ENCODE data around the gene CACNA2D3. TPM values are rescaled to one million over a fixed set of nuclear protein-coding genes. Genes with fewer than 3 reads are reported as not detected.

CACNA2D3 gene
- total and polyA plus RNA-seq, 2 experiments from 2014 or later, result 0.30 to 0.43 TPM

DNA sequence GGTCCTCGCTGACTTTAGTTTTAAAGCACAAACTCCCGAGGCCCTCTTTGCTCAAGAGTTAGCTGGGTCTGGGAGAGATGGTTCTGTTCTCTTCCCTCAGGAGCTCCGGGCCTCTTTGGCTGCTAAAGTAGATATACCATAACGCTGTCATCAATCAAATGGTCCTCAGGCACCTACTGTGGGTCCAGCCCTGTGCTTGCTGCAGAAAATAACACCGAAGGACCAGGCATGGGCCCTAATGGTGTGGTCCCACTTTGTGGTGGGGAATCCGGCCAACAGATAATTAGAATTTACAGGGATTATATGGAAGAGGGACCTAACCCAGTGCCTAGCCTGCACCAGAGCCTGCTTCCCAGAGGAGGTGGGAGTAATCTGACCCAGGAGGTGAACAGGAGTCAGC lies 458.1 kb downstream of the CACNA2D3 start:
- WGBS, 2 experiments (ENCODE audit: low coverage in 1 of 2, low lambda C conversion rate in 2 of 2, missing lambda C conversion rate in 2 of 2), result 62 to 63% methylated on average over 6 of the region's 6 CpGs
- Histone ChIP-seq H2AFZ (no peak overlapping the region), H3K4me1 (ENCODE audit: insufficient read depth) (no peaks in the 10 kb centered on the region), H4K20me1 (ENCODE audit: insufficient read depth) (no peaks in the 10 kb centered on the region), H3K27ac (no peak overlapping the region), H3K9me3 (ENCODE audit: low read depth) (no peaks in the 10 kb centered on the region), H3K4me3 (no peak overlapping the region), H3K36me3 (ENCODE audit: low read depth) (no peaks in the 10 kb centered on the region), H3K9me2 (ENCODE audit: insufficient read depth) (no peaks in the 10 kb centered on the region), H3K79me2 (ENCODE audit: insufficient read depth) (no peaks in the 10 kb centered on the region), H3K4me2 (ENCODE audit: unreplicated experiment) (no peak overlapping the region), H3K9ac (no peak overlapping the region), H3K27me3 (replicated peaks; ENCODE audit: insufficient read depth) (no peaks in the 10 kb centered on the region), H3F3A (ENCODE audit: insufficient read depth) (no peaks in the 10 kb centered on the region)
- TF ChIP-seq EZH2phosphoT487 (IDR thresholded peaks at IDR 0.05; ENCODE audit: insufficient read depth, low read depth) (no peak), EZH2 (IDR thresholded peaks at IDR 0.05; ENCODE audit: insufficient read depth, poor library complexity, severe bottlenecking) (no peak)
- in situ Hi-C loops (cut with MboI), result no loop called here
- no peak for DNase-seq

DNA sequence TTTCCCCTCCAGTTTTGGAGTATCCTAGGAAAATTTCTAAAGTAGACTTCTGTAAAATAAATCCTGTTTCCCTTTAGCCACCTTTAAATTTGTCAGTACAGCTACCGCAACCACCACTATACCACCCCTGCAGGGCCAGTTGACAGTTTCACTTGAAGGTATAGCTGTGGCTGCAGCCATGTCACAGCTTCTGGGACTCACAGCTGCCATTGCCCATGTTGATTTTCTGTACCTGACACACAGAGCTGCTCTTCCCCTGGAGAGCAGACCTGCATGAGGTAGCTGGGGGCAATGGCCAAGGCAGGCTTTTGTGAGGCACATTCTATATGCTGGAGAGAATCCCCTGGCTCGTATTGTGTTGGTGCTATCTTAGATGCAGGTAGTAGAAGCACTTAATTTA lies 460.1 kb downstream of the CACNA2D3 start:
- H3K9me3 ChIP-seq (ENCODE audit: low read depth), result no peaks in the 10 kb centered on the region
- DNase-seq, result no peak
- 36 to 49% methylated on average over 2 of the region's 2 CpGs for WGBS, 2 experiments (ENCODE audit: low coverage in 1 of 2, low lambda C conversion rate in 2 of 2, missing lambda C conversion rate in 2 of 2)
- no peaks in the 10 kb centered on the region for H3K27me3 ChIP-seq (replicated peaks; ENCODE audit: insufficient read depth)
- no peak overlapping the region for H3K9ac ChIP-seq
- no peak overlapping the region for H3K4me2 ChIP-seq (ENCODE audit: unreplicated experiment)
- H3K9me2 ChIP-seq (ENCODE audit: insufficient read depth), result no peaks in the 10 kb centered on the region
- H3K4me3 ChIP-seq, result no peak overlapping the region
- no peaks in the 10 kb centered on the region for H3F3A ChIP-seq (ENCODE audit: insufficient read depth)
- H3K27ac ChIP-seq, result no peak overlapping the region
- H3K4me1 ChIP-seq (ENCODE audit: insufficient read depth), result no peaks in the 10 kb centered on the region
- H2AFZ ChIP-seq, result no peak overlapping the region
- H4K20me1 ChIP-seq (ENCODE audit: insufficient read depth), result no peaks in the 10 kb centered on the region
- no peaks in the 10 kb centered on the region for H3K36me3 ChIP-seq (ENCODE audit: low read depth)
- H3K79me2 ChIP-seq (ENCODE audit: insufficient read depth), result no peaks in the 10 kb centered on the region
- in situ Hi-C loops (cut with MboI), result no loop called here
- no peak for TF ChIP-seq EZH2phosphoT487 (IDR thresholded peaks at IDR 0.05; ENCODE audit: insufficient read depth, low read depth)
- no peak for TF ChIP-seq EZH2 (IDR thresholded peaks at IDR 0.05; ENCODE audit: insufficient read depth, poor library complexity, severe bottlenecking)

GRCh38 chr3:54591157-54591556 lies 468.8 kb downstream of the CACNA2D3 start:
- no peak for DNase-seq
- Histone ChIP-seq H2AFZ (no peak overlapping the region), H3K9me2 (ENCODE audit: insufficient read depth) (no peaks in the 10 kb centered on the region), H3K27ac (no peak overlapping the region), H3K27me3 (replicated peaks; ENCODE audit: insufficient read depth) (no peaks in the 10 kb centered on the region), H3K9me3 (ENCODE audit: low read depth) (no peaks in the 10 kb centered on the region), H3K9ac (no peak overlapping the region), H3K4me1 (ENCODE audit: insufficient read depth) (no peaks in the 10 kb centered on the region), H4K20me1 (ENCODE audit: insufficient read depth) (no peaks in the 10 kb centered on the region), H3K36me3 (ENCODE audit: low read depth) (no peaks in the 10 kb centered on the region), H3K4me2 (ENCODE audit: unreplicated experiment) (no peak overlapping the region), H3K79me2 (ENCODE audit: insufficient read depth) (no peaks in the 10 kb centered on the region), H3K4me3 (no peak overlapping the region), H3F3A (ENCODE audit: insufficient read depth) (no peaks in the 10 kb centered on the region)
- TF ChIP-seq EZH2phosphoT487 (IDR thresholded peaks at IDR 0.05; ENCODE audit: insufficient read depth, low read depth) (no peak), EZH2 (IDR thresholded peaks at IDR 0.05; ENCODE audit: insufficient read depth, poor library complexity, severe bottlenecking) (no peak)
- 47 to 53% methylated on average over 2 of the region's 2 CpGs for WGBS, 2 experiments (ENCODE audit: low coverage in 1 of 2, low lambda C conversion rate in 2 of 2, missing lambda C conversion rate in 2 of 2)
- in situ Hi-C loops (cut with MboI), result no loop called here

DNA sequence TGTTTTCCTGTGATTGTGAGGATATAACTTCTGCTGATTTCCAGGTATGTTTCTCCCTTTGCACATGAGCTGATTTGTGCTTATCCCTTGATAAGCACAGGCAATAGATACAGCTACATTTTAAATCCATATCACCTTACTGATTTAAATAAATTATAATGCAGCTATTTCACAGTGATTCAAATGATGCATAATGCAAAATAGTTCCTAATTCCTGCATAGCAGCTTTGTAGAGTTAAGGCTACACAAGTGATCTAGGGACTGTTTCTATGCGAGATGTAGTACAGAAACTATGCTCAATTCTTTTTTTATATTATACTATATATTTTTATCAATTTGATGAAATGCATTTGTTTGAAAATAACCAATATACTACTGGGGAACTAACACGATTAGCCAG lies 471.3 kb downstream of the CACNA2D3 start:
- Histone ChIP-seq H3K9me2 (ENCODE audit: insufficient read depth) (no peaks in the 10 kb centered on the region), H3K9ac (no peak overlapping the region), H4K20me1 (ENCODE audit: insufficient read depth) (no peaks in the 10 kb centered on the region), H3K27me3 (replicated peaks; ENCODE audit: insufficient read depth) (no peaks in the 10 kb centered on the region), H3K27ac (no peak overlapping the region), H3K36me3 (ENCODE audit: low read depth) (no peaks in the 10 kb centered on the region), H2AFZ (no peak overlapping the region), H3K4me2 (ENCODE audit: unreplicated experiment) (no peak overlapping the region), H3K79me2 (ENCODE audit: insufficient read depth) (no peaks in the 10 kb centered on the region), H3K4me1 (ENCODE audit: insufficient read depth) (no peaks in the 10 kb centered on the region), H3K9me3 (ENCODE audit: low read depth) (no peaks in the 10 kb centered on the region), H3K4me3 (no peak overlapping the region), H3F3A (ENCODE audit: insufficient read depth) (no peaks in the 10 kb centered on the region)
- 37 to 47% methylated on average over 2 of the region's 2 CpGs for WGBS, 2 experiments (ENCODE audit: low coverage in 1 of 2, low lambda C conversion rate in 2 of 2, missing lambda C conversion rate in 2 of 2)
- TF ChIP-seq EZH2phosphoT487 (IDR thresholded peaks at IDR 0.05; ENCODE audit: insufficient read depth, low read depth) (no peak), EZH2 (IDR thresholded peaks at IDR 0.05; ENCODE audit: insufficient read depth, poor library complexity, severe bottlenecking) (no peak)
- no peak for DNase-seq
- in situ Hi-C loops (cut with MboI), result no loop called here

DNA sequence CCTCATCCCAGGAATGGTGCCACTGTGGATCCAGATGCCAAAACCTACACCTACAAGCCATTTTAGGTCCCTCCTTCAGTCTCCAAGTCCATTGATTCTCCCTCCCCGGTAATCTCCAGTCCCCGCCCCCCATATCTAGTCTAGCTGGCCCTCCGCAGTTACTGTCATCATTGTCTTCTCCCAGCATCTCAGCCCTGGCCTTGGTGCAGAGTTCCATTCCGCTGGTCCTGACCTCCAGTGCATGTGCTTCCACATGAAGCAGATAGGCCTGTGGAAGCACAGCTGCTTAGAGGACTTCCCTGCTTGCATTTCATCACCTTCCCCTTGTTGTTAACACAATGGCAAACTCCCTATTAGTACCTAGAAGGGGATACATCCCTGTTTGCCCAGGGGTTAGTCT lies 473.7 kb downstream of the CACNA2D3 start:
- in situ Hi-C loops (cut with MboI), result no loop called here
- DNase-seq, result no peak
- H3K79me2 ChIP-seq (ENCODE audit: insufficient read depth), result no peaks in the 10 kb centered on the region
- H3F3A ChIP-seq (ENCODE audit: insufficient read depth), result no peaks in the 10 kb centered on the region
- no peak overlapping the region for H3K9ac ChIP-seq
- H3K9me3 ChIP-seq (ENCODE audit: low read depth), result no peaks in the 10 kb centered on the region
- H3K4me1 ChIP-seq (ENCODE audit: insufficient read depth), result no peaks in the 10 kb centered on the region
- no peak overlapping the region for H3K27ac ChIP-seq
- WGBS, 2 experiments (ENCODE audit: low coverage in 1 of 2, low lambda C conversion rate in 2 of 2, missing lambda C conversion rate in 2 of 2), result 59 to 63% methylated on average over 4 of the region's 4 CpGs
- H3K27me3 ChIP-seq (replicated peaks; ENCODE audit: insufficient read depth), result no peaks in the 10 kb centered on the region
- no peaks in the 10 kb centered on the region for H4K20me1 ChIP-seq (ENCODE audit: insufficient read depth)
- H3K36me3 ChIP-seq (ENCODE audit: low read depth), result no peaks in the 10 kb centered on the region
- H3K4me3 ChIP-seq, result no peak overlapping the region
- H3K4me2 ChIP-seq (ENCODE audit: unreplicated experiment), result no peak overlapping the region
- no peaks in the 10 kb centered on the region for H3K9me2 ChIP-seq (ENCODE audit: insufficient read depth)
- no peak for TF ChIP-seq EZH2 (IDR thresholded peaks at IDR 0.05; ENCODE audit: insufficient read depth, poor library complexity, severe bottlenecking)
- no peak for TF ChIP-seq EZH2phosphoT487 (IDR thresholded peaks at IDR 0.05; ENCODE audit: insufficient read depth, low read depth)
- H2AFZ ChIP-seq, result no peak overlapping the region
